B cell (primary cell): Measurements from ENCODE around the gene CFAP210.

Experiments used
- CTCF ChIP-seq: fragments of 200-600 bp; IDR thresholded peaks from one replicate; pipeline ENCODE4 v1.8.0; 2022; ENCODE audit warnings: antibody characterized with exemption, mild to moderate bottlenecking
- EZH2 ChIP-seq: IDR thresholded peaks from 2 replicates; pipeline ENCODE4 v1.6.1; 2012; ENCODE audit warnings: borderline replicate concordance, low read depth, mild to moderate bottlenecking, moderate library complexity, low read length; ENCODE audit not compliant: insufficient read depth, poor library complexity, severe bottlenecking

- TF ChIP-seq CTCF (no peak), EZH2 (no peak)
Observed at GRCh38 chr2:169667583-169667982, 26.6 kb downstream of the CFAP210 start.
